ENCODE results near the gene PLPP3.
A peak's percentile ranks its signal among the peaks of the same experiment; 100 is the strongest.

Gene PLPP3

DNA sequence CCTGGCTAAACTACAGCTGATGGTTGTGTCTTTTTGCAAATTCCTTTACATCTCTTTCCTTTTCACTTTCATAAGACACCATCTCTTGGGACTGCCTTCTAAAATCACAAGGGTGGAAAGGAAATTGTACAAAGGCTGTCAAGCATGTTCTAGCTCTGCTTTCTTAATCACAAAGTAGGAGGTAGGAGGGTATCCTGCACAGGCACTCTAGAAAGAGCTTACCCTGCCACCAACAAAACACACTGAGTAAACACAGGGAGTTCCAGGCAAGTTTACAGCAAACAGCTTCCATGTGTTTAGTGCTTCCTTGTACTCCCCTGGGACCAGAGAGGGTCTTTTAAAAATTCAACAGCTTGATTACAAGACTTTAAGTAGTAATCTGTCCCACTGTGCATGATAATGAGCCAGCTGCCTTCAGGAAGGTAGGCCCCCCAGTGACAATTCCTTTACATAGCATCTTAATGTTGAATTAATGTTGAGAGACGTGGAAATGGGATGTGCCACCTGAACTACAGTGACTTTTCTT lies 2.4 kb downstream of the PLPP3 start:
- DNase-seq (ENCODE audit: low read depth in 2 of 2) = peak in 1 of 2 experiments; percentile 20

DNA sequence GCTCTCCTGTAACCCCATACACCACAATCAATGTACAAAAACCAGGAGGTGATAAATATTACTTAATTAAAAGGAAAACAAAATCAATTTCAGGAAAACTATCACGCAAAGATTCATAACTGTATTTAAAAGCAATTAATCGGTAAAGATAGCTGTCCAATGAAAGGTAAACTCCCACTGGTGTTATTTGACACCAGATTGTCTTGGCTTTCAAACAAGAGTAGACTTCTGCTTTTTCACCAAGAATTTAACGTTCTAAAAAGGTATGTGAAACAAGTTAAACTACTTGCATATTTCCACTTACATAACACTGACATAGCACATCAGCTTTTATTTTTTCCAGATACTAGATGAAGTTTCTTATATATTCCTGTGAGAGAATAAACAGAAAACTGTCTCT lies 3.5 kb downstream of the PLPP3 start:
- DNase-seq (ENCODE audit: low read depth in 2 of 2) = no peak

DNA sequence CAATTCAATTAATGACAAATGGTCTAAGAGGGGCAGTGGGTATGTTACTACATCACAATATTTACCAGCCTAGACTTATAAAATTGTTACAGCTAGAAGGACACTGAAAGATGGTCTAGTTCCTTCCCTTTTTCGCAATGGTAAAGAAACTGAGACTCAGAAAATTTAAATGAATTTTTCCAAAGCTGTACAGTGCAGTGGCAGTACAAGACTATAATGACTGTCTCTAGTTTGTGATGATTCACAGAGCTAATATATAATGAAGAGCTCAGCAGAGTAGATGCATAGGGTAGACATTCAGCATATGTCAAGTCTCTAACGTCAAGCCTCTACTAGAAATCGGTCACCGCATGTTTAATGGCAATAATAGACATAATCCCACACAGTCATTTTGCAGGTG lies 4.6 kb downstream of the PLPP3 start:
- no peak for DNase-seq (ENCODE audit: low read depth in 2 of 2)

DNA sequence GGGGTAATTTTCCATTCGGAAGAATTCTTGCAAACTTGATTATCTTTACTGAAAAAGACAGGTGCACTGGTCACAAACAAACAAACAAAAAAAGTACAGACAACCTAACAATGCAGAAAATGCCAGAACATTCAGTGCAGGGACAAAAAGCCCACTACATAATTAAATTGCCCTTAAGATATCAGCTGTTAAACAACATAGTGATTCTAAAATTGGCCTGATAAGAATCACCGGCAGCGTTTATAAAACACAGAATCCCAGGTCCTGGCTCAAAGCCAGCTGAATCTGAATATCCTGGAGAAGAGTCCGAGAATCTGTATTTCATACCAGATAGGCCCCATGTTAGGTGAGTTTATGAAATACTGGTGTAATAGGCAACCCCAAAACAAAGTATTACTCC lies 6.1 kb downstream of the PLPP3 start:
- no peak for DNase-seq (ENCODE audit: low read depth in 2 of 2)

DNA sequence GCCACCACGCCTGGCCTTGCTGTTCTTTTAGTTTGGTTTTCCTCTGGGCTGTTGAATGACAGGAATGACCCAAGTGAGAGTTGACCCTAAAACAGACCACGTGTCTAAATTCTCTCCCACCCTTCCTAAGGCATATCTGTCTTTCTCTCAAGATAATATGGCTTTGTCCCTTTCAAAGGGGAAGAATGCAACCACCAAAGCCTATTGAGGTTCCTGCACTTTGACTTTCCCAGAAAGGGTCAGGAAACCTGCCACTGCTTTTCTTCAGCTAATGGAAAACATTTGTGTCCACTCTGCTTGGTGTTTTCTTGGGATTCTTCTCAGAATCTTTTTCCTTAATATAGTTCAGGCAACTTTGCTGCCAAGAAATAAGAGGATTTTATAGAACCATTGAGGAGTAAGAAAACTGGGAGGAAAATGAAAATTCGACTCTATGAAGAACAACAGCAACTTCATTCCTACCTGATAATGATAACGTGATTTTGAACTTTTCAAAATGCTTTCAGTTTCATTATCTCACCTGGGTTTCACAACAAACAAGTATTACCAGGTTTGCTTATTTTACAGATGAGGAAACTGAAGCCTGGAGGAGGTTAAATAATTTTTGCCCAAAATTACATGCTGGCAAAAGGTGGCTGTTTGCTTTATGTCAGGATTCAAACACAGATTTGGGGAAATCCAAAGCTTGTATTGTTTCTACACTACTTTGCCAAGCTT lies 6.9 kb downstream of the PLPP3 start:
- DNase-seq (ENCODE audit: low read depth in 2 of 2) = no peak

DNA sequence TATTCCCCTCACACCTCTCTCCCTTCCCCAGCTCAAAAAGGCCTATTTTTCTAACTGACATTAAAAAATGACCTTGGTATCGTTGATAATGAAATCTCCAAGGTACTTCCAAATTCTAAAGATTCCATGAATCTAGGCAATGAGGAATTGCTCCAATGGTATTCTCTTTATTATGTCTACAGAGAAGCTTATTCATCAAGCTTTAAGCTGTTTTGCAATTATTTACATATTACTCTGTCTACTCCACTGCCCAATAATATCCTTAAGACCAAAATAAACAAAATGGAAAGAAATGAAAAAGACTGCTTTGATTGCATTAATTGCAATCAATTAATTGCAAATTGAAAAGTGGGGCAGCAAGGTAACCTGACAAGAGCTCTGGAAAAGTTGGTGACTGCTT lies 7.9 kb downstream of the PLPP3 start:
- no peak for DNase-seq (ENCODE audit: low read depth in 2 of 2)

DNA sequence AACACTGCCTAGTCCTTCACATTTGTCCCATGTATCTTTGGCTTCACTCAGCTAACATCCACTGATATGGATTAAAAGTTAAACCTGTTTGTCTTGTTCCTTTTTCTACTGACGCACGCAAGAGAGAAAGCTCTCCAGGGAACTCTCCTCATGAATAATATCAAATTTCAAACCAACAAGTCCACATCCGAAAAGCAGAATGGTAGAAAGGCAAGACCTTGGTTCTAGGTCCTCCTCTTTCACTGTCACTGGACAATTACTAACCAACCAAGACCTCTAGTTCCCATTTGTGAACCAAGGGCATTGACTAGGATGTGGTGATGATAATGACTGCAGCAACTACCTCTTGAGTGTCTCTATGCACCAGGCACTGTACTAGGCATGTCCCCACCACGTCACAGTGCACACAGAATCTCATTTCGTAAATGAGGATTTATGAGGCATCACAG lies 8.4 kb downstream of the PLPP3 start:
- no peak for DNase-seq (ENCODE audit: low read depth in 2 of 2)

DNA sequence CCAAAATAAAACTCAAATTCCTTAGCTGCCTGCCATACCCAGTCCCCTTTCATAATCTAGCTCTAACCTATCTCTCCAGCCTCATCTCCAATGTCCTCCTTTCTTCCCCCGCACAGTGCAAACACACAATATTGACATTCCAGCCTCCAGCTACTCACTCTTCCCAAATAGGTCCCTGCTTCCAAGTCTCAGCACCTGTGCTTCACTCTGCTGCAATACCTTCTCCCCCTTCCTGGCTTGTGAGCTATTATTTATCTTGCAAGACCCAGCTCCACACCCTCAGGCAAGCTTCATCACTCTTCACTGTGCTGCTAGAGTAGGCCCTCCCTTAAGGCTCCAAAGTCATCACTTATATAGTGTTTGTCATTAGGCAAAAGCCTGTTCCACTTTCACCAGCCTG lies 9.7 kb downstream of the PLPP3 start:
- DNase-seq (ENCODE audit: low read depth in 2 of 2) = no peak

DNA sequence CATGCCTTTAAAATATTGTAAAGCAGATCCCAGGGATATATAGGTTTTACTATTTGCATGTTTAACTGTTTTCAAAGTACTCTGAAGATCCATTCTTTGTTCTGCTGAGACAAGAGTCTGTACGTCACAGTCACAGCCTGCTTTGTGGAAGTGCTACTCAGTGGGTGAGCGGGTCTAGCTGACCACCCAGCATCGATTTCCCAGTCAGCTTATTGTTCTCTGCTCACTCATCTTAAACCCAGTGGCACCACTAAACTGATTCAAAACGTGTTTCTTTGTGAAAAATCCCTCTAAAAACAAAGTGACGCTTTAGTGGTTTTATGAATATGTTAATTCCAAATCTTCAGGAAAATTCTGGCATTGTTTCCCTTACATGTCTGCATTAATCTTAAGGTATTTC lies 12.4 kb downstream of the PLPP3 start:
- no peak for DNase-seq (ENCODE audit: low read depth in 2 of 2)

DNA sequence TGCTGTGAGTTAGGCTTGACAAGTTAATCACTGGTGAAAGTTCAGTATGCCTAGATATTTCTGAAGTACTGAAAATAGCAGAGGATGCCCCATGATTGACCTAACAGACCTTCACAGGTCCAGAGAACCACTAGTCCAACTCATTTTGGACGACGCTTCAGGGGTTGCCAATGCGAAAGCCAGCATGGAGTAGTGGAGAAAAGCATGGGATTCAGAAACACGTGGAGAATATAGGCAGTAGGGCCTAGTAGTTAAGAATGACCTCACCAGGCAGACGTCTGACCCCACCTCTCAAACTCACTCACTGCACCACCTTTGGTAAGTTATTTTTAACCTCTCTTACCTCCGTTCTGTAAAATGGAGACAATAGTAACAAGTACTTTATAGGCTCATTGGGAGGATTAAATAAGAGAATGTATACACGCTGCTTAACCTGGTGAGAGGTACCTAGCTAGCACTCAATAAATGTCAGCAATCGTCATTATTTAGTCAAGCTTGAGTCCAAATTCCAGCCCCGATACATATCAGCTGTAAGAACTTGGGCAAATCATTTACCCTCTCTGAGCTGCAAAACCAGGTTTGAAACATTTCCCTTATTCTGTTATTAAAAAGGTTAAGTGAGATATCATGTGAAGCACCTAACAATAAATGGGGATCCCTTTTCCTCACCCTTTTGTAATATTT lies 13.2 kb downstream of the PLPP3 start:
- DNase-seq (ENCODE audit: low read depth in 2 of 2) = no peak

DNA sequence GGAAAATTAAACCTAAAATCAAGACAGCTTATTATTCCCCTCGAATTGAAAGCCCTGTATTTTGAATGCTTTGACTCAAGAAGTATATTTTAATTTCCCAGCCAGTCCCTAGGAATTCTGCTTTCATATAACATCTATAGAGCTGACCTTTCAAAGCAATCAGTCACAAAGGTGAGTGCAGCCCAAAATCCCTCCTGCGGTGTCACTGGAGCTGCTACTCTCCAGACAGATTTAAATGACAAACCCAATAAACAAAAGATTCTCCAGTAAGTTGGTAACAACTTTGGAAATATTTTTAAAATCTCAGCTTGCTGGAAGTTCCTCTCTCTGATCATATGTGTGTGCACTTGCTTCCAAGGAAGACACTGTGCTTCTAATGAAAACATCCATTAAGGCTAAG lies 14.7 kb downstream of the PLPP3 start:
- DNase-seq (ENCODE audit: low read depth in 2 of 2) = no peak

DNA sequence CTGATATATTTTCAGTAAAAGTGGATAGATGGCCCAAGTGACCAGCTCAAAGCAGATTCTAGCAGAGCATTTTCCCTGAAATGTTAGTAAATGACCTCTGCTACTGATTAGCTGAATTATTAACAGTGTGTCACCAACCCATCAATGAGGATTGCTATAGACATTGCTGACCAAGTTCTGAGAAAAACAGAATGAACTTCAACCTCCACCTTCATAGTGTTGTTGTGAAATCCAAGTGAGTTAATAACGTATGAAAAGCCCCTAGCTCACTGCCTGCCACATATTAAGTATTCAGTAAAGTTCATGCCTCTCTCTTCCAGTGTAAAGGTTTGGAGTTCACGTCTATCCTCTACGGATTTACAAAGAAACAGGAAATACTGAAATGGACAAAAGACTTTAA lies 15.8 kb downstream of the PLPP3 start:
- no peak for DNase-seq (ENCODE audit: low read depth in 2 of 2)

DNA sequence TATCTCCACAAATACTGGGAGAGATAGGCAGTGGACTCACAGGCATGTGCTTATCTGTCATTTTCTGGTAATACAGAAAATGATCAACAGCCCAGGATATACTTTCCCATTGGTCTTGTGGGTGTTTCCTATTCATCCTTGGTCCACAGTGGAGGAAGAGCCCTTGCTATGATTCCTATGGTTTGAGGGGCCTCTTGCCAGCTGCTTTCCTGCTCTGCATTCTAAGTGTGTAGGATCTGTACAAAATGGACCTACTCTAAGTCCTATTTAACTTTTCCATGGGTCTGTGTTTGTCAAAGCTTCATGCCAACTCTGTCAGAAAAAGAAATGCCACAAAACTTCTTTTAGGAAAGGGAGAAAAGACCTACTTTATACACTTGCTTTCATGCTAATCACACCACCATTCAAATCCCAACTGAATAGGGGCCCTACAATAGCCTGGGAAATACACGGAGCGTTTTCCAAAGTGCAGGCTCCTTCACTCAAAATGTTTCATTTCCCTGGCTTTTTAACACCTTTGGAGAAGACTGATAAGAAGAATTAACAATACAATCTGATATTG lies 16.4 kb downstream of the PLPP3 start:
- DNase-seq (ENCODE audit: low read depth in 2 of 2) = no peak

DNA sequence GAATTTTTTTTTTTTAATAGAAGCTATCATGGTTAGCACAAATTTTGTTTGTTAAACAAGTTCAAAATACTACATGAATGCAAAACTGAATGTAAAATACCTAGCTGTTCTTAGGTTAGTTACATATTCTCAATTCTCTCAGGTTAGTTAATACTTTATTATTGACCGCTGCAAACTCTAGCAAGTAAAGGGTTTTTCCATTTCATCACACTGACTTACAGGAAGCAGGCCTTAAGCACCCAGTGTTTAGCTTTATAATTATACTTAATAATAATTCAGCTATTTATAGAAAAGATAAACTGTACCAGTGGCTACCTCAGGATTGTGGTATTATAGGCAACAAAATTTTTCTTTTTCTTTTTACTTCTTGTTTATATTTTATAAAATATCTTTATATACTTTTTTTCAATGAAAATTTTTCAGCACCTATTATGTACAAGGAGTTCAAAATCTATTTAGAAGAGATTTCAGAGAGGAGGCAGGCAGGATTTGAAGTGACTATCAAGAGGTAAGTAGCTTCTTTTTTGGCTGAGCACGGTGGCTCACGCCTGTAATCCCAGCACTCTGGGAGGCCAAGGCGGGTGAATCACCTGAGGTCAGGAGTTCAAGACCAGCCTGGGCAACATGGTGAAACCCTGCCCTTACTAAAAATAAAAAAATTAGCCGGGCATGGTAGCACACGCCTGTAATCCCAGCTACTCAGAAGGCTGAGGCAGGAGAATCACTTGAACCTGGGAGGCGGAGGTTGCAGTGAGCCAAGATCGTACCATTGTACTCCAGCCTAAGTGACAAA lies 17.9 kb downstream of the PLPP3 start:
- DNase-seq (ENCODE audit: low read depth in 2 of 2) = no peak

DNA sequence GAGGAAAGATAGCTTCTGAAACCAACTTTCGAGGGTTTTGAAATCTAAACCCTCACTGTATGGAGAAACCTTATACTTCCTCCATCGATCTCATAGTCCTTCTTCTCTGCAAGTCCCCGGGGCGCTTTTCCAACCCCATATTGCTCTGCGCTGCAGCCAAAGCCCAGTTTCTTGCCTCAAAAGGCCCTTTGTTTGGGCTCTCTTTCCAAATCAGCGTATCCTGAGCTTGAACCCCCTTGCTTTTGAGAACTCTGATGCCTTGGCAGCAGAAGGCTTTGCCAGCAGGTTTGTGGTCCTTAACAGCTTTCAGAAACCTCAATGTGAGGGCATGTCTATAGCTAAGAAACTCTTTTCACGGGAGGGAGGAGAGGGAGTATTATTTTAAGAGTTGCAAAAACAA lies 21.6 kb downstream of the PLPP3 start:
- DNase-seq (ENCODE audit: low read depth in 2 of 2) = no peak

DNA sequence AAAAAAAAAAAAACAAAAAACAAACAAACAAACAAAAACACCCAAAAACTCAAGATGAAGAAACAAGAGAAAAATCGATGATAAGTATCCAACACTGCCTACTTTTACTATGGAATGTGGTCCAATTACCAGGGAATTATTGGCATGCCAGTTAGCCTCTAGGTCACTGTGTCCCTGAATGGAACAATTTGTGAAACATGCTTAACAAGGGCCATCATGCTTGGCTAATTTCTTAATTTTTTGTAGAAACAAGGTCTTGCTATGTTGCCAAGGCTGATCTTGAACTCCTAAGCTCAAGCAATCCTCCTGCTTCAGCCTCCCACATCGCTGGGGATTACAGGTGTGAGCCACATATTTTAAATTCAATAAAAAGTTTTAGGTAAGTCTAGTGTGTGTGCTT lies 23.9 kb downstream of the PLPP3 start:
- DNase-seq (ENCODE audit: low read depth in 2 of 2) = no peak

DNA sequence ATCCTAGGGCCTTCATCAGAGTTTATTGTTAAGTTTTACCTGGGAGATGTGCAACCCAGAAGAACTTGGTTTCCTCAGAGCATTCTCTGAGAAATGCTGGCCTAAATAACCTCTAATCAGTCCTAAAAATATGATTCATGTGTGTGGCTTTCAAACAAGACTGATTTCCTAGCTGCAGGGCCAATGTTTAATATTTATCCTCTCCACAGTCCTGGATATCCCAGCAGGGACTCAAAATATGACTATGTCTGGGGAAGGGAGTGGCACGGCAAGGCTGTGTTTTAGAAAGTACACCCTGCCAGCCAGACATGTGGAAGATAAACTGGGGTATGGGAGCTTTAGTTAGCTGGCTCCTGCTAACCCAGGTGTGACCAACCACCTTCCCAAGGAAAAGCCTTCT lies 26.3 kb downstream of the PLPP3 start:
- no peak for DNase-seq (ENCODE audit: low read depth in 2 of 2)

DNA sequence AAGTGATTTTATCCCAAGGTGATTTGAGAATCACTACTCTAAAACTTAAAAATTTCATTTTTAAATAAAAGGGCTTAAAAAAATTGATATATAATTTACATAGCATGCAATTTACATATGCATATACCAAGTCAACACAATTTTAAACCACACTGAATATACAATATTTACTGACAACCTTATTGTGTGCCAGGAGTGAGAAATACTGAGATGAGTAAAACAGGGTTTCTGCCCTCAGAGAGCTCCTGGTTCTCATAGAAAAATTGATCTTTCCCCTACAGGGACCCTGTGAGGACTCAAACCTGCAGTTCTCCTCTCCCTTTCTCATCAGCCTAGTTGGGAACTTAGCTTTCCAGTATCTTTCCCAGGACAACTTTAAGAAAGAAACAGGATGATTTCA lies 27.0 kb downstream of the PLPP3 start:
- DNase-seq (ENCODE audit: low read depth in 2 of 2) = no peak

DNA sequence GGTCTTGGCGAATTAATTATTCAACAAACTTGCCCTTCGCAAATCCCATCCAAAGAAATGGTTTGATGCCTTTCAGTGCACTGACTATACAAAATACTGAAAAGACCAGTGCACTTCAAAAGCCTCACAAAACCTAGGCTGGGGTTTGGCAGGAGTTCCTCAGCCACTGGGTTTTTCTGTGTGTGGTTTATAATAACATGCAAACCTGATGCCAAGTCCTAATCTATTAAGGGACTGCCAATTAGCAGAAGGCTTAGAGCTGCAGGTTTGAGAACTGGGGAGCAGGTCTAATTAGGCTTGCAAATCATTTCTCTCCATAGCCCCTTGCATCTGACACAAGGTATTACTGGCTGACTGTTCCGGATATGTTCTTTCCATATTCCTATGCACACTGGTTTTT lies 27.7 kb downstream of the PLPP3 start:
- no peak for DNase-seq (ENCODE audit: low read depth in 2 of 2)

DNA sequence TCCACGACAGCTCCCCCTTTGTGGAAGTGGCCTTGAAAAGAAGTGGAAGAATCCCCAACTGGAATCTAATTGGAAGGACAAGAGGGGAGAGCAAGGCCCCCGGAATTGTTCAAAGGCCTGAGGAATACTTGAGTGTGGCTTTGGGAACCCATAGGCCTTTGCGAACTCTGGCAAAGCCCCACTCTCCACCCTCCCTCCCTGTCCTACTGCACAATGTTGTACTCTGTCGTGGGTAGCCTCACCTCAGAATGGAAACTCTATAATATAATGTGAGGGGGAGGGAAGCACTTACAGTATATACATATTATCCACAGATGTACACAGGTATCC lies 28.5 kb downstream of the PLPP3 start:
- no peak for DNase-seq (ENCODE audit: low read depth in 2 of 2)

DNA sequence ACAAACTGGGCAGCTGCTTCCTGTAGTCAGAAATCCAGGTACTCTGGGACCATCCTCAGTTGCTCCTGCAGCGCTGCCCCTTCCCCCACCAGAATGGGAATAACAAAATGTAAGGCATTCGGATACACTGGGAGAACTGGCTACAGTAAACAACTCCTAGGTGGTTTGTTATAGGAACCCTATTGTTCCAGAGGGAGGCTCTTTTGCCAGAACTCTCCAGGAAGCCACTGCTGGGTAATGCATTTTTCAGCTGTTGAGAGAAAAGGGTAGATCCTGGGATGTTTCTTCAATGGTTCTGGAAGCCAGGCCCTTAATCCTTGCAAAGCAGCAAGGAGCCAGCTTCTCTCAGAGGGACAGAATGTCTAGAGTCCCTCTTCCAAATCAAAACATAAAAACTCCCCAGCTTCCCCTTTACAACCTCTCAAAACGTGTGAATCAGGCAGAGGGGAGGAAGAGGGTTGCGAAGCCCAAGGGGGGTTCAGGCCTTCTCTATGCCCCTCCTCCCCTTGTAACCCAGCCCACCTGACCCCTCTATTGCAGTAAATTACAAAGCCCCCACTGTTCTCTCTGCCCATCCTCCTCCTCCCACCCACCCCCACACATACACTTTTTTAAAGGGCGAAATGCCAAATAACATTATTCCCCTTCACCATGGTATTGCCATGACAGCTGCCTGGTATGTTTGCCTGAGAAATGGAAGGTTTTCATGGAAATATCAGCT lies 29.1 kb downstream of the PLPP3 start:
- no peak for DNase-seq (ENCODE audit: low read depth in 2 of 2)

DNA sequence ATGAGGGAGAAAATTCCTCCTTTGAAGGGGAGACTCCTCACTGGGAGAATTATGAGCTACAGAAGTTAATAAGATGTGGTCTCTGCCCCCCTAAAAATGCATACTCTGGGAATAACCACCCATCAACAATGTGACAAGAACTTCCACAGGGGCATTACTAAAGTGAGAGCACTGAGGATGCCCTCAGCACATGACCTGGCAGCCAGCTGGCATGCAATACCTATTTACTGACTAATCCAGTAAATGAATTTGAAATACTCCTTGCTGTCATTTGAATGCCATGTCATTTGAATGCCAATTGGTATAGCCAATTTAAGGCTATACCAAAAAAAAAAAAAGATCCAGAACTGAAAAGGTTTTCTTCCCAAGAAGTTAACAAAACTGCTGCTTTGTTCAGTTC lies 30.8 kb downstream of the PLPP3 start:
- no peak for DNase-seq (ENCODE audit: low read depth in 2 of 2)
